ENCODE data around the gene TYMP.
A peak's percentile ranks its signal among the peaks of the same experiment; 100 is the strongest.

Gene TYMP

GRCh38 chr22:50482107-50483074 is 47.4 kb downstream of the TYMP start:
- DNase-seq = no peak

GRCh38 chr22:50481440-50482106 is 48.2 kb downstream of the TYMP start, which contains the start of gene ADM2:
Gene ADM2, plus strand, starts transcription at chr22:50481543. Its CDS starts 305 bp downstream, at chr22:50481848.
- DNase-seq = peak; percentile 64

DNA sequence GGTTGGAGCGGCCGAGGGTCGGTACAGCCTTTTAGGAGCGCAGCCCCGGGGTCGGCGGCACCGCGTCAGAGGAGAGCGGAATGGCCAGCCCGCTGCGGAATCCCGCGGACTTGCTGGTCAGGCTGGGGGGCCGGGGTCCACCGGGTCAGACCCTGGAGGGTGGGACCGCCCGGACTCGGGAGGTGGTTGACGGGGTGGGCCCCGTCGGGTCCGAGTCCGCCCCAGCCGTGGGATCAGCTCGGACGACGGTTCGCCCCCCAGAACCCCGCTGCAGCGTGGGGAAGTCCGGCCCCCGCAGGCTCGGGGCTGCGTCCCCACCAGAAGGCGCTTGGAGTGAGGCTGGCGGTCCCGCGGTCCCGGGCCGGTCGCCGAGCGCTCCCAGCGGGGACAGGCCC is 48.8 kb downstream of the TYMP start:
- DNase-seq = no peak

DNA sequence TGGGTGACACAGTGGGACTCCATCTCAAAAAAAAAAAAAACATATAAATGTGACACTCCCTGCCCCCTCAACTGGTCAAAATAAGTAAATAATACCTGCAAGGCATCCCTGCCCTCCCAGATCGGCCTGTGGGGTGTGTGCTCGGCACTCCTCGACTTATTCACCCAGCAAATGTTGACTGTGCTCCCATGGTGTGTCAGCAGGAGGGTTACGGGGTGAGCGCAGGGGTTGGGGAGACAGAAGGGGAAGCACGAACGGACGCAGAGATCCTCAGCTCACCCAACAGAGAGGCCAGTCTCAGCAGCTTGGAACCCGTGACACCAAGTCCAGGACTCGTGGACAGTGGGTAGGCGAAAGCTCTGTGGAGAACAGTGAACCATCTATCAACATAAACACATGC is 50.1 kb downstream of the TYMP start:
- no peak for DNase-seq

GRCh38 chr22:50477923-50478322 is 51.9 kb downstream of the TYMP start:
- DNase-seq = no peak

- no peak for DNase-seq
Observed at GRCh38 chr22:50476868-50477267, 52.9 kb downstream of the TYMP start.

Measured in activated CD4-positive, alpha-beta T cell treated with anti-CD3 and anti-CD28 coated beads, Interleukin-2, amount 50 U/mL, for 1 hour (primary cell).